GM19240 (cell line): ENCODE results near the gene DZIP1L.
"Not testable (repeated sequence)": the region's sequence is repeated elsewhere in the genome, so short reads cannot be mapped to it uniquely, and the experiment has no call there.

Experiments used
- DNase-seq: peaks from one replicate; pipeline ENCODE4 v3.0.0; 2011; ENCODE audit warnings: low spot score; ENCODE audit not compliant: insufficient read length

The DZIP1L gene, protein sequence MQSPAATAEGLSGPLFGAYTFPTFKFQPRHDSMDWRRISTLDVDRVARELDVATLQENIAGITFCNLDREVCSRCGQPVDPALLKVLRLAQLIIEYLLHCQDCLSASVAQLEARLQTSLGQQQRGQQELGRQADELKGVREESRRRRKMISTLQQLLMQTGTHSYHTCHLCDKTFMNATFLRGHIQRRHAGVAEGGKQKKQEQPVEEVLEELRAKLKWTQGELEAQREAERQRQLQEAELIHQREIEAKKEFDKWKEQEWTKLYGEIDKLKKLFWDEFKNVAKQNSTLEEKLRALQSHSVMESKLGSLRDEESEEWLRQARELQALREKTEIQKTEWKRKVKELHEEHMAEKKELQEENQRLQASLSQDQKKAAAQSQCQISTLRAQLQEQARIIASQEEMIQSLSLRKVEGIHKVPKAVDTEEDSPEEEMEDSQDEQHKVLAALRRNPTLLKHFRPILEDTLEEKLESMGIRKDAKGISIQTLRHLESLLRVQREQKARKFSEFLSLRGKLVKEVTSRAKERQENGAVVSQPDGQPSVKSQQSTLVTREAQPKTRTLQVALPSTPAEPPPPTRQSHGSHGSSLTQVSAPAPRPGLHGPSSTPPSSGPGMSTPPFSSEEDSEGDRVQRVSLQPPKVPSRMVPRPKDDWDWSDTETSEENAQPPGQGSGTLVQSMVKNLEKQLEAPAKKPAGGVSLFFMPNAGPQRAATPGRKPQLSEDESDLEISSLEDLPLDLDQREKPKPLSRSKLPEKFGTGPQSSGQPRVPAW

GRCh38 chr3:138114988-138115971 is at the start of gene DZIP1L:
DZIP1L (minus strand) TSS chr3:138115608; CDS start chr3:138103971, 11,637 bp downstream.
- no peak for DNase-seq

- no peak for DNase-seq
Measured at GRCh38 chr3:138165061-138165460, 49.7 kb upstream of the DZIP1L start.

GRCh38 chr3:138157743-138158142 is 42.3 kb upstream of the DZIP1L start:
- DNase-seq = no peak

DNA sequence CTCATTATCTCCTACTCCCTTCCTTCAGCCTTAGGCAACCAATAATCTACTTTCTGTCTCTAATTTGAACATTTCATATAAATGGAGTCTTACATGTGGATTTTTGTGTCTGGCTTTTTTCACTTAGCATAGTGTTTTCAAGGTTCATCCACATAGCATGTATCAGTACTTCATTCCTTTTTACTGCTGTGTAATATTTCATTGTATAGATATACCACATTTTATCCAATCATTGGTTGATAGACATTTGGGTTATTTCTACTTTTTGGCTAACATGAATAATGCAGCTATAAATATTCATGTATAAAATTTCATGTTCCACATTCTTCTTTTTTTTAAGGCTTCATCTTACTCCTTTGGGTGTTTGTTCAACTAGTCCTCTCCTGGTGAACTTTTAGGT is 39.1 kb upstream of the DZIP1L start:
- DNase-seq = no peak

- DNase-seq = no peak
Measured at GRCh38 chr3:138148503-138148902, 33.1 kb upstream of the DZIP1L start.

DNA sequence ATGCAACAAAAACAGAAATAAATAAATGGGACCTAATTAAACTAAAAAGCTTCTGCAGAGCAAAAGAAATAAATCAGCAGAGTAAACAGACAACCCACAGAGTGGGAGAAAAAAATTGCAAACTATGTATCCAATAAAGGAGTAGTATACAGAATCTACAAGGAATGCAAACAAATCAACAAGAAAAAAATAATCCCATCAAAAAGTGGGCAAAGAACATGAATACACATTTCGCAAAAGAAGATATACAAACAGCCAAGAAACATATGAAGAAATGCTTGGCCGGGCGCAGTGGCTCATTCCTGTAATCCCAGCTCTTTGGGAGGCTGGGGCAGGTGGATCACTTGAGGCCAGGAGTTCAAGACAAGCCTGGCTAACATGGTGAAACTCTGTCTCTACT is 26.8 kb upstream of the DZIP1L start:
- not testable (repeated sequence) for DNase-seq

- DNase-seq = no peak
Measured at GRCh38 chr3:138140940-138141339, 25.5 kb upstream of the DZIP1L start.

GRCh38 chr3:138139691-138140090 is 24.3 kb upstream of the DZIP1L start:
- DNase-seq = no peak

DNA sequence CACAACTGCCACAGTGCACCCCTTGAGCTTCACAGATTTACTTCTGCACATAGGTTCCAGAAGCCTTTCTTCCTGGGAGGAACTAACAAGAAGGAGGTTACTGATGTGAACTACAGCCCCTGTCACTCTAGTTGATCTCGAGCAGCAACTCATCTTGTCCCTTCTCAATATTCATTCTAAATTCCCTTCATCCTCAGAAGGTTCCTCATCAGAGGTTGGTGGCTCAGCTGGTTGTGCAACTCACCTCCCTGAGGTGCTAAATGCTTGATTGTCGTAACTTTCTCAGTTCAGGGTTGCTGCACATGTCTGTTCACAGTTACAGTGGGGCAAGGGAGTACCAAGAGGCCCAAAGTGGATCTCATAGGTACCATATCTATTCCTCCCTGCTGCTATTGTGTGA is 22.5 kb upstream of the DZIP1L start:
- no peak for DNase-seq

GRCh38 chr3:138136201-138136600 is 20.8 kb upstream of the DZIP1L start:
- no peak for DNase-seq

DNA sequence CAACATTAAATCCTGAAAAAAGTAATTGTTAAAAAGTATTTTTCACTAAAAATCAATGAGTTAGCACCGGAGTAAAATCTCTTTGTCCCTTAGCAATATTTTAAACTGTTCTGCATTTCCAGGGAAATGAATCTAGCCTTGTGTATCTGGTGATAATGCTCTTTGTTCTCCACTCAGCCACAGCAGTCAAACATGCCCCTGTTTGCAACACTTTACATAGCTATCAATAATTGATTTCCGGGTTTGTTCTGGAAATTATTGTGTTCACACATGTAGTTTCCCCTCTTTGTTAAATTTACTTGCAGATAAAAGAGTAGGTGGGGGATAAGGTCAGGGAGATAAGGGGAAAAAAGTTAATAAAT is 20.4 kb upstream of the DZIP1L start:
- DNase-seq = no peak

DNA sequence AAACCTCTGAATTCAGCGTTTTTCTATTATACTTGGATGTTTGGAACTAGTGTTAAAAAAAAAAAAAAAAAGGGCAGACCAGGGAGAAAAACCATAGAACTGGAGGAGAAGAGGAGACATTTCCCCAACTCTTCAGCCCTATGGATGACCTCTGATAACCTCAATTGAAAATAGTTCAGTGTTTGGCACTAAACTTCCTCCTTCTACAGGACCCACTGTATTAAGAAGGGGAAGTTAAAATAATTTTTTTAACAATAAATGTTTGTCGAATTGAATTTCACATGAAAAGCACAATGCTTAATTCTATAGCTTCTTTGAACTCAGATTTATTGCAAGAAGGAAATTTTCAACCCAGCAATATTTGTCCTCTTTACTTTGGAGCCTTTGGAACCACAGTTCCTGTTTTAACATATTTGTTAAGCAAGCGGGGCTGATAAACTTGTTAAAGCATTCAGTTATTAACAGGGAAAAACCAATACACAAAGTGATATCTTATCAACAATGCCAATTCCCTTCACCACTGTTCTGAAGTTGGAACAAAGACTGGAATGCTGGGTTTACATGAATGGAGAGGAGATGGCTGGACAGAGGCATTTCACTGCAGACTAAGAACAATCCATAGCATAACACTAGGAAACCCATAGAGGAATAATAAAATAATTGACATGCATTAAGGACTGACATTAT is 19.9 kb upstream of the DZIP1L start:
- no peak for DNase-seq

- no peak for DNase-seq
Measured at GRCh38 chr3:138132239-138132638, 16.8 kb upstream of the DZIP1L start, which contains the start of gene A4GNT. A4GNT (minus strand) TSS chr3:138132390; CDS start chr3:138131256, 1,134 bp downstream.

DNA sequence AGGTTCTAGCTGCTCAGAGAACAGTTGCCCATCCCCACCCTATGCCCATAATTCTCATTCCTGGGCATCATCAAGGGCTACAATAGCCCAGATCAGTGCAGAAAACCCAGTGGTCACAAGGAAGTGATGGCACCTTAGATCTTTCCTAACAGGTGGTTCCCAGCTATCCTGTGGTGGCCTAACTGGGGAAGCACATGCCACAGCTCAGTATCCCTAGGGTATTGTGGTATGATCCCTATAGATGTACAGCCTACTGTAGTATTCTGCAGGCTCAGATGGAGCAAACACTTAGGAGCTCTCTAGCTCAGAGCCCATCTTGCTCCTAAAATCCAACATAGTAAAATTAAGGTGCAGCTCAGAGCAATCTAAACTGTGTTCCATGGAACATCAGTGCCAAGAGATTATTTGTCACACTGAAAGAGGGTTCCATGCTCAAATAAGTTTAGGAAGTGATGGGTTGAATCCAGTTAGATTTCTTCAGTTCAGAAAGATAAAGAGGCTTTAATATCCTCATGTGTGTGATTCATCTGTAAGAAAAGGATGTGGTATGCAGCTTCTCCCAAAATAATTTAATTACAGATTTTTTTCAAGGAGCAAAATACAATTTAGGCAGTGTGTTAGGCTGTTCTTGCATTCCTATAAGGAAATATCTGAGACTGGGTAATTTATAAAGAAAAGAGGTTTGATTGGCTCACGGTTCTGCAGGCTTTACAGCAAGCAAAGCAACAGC is 12.4 kb upstream of the DZIP1L start:
- DNase-seq = no peak

DNA sequence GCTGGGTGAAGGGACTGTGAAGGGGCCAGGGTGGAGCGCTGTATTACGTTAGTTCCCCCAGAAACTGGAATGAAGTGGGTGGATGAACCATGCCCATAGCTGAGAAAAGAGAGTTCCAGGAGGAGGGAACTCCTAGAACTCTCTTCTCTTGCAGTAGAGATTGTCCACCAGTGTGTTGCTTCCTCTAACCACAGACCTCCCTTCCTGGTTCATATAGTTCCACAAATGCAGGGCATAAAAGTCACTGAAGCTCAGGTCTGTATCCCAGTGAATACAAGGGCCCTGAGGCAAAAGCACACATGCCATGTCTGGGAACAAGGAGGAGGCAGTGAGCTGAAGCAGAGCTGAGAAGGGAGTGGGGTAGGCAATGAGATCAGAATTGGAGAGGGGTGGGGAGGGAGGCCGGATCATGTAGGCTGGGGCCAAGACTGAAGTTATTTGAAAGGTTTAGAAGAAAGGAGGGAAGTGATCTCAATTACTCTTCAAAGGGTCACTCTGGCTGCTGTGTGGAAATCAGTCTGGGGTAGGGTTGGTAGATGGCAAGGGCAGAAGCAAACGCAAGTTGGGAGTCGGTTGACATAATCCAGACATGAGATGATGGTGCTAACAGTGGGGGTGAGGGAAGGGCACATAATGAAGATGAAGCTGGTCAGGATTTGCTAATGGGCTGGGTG is 10.3 kb upstream of the DZIP1L start:
- no peak for DNase-seq

DNA sequence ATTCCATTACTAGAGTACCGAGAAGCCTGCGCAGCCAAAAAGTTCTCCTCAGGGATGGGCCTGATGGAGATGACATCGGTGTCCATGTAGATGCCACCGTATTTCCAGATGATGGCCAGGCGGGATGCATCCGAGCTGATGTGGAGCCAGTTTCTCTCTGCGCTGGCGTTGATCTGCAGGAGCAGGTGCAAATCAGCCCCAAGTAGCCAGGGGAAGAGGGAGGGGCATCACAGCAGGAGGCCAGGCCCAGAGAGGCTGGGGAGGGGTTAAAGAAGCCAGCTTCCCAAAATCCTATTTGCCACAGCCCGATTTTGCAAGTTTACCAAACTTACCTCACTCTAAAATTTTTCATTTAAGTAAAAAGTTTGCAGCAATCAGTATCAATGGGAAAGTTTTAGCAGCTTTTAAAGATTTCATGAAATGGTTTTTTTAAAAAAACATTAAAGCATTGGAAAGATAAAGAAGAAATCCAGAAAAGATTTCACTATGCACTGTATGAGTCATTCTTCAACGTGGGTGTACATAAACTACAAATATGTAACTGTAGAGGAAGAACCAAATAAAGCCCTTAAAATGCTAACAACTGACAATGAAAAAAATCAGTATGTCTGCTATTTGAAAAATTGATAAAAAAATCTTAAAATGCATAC is 9.4 kb upstream of the DZIP1L start:
- no peak for DNase-seq

- no peak for DNase-seq
Measured at GRCh38 chr3:138124188-138124587, 8.8 kb upstream of the DZIP1L start.

DNA sequence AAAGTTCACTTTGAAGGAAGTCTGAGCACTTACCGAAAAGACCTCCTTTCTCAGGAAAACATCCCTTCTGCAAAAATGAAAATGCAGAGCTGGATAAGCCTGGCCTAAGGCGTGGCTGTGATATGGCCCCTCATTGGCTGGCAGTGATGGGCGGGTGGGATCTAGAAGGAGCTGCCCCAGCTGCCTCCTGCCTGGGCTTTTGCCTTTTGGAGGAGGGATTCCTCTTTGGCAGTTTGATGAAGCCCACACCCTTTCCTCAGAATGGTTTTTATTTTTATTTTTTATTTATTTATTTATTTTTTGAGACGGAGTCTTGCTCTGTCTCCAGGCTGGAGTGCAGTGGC is 4.0 kb upstream of the DZIP1L start:
- DNase-seq = no peak
